HEK293 (cell line): ENCODE data around the gene ZNF335.

ENCODE experiments used
- CTCF ChIA-PET: fragments of 350-600 bp; formaldehyde crosslinking; extraction: SDS; loops from one replicate; lab custom pipeline; 2021; ENCODE audit warnings: antibody characterized with exemption; lab: Yijun Ruan, JAX
- POLR2A ChIA-PET: fragments of 300-600 bp; formaldehyde crosslinking; extraction: SDS; loops from one replicate; lab custom pipeline; 2020; ENCODE audit warnings: antibody characterized with exemption, inconsistent platforms; lab: Yijun Ruan, JAX
- H3K27ac ChIP-seq: fragments of 200-500 bp; sonication (Bioruptor generic); 2 replicates; pipeline ENCODE4 v1.5.1; 2014; ENCODE audit warnings: low read depth, low read length, control low read depth, inconsistent platforms; ENCODE audit errors: extremely low read depth
- H3K36me3 ChIP-seq, 2 experiments: fragments of 200-500 bp in 1 of 2; sonication (Bioruptor generic) in 1 of 2; 1 replicate in 1 of 2; 2 replicates in 1 of 2; pipeline ENCODE4 v1.5.1; 2014 to 2017; ENCODE audit warnings: inconsistent platforms in 2 of 2, low read length in 2 of 2; ENCODE audit not compliant: control insufficient read depth in 2 of 2, insufficient read depth in 1 of 2
- H3K4me1 ChIP-seq: fragments of 200-500 bp; sonication (Bioruptor generic); 2 replicates; pipeline ENCODE4 v1.5.1; 2014; ENCODE audit warnings: mild to moderate bottlenecking, low read length, inconsistent platforms; ENCODE audit not compliant: control insufficient read depth, insufficient read depth
- H3K4me3 ChIP-seq: 2 replicates; pipeline ENCODE4 v1.5.1; 2011; ENCODE audit warnings: low read depth, mild to moderate bottlenecking, control low read depth, low read length, moderate library complexity
- H3K9me3 ChIP-seq: fragments of 200-500 bp; sonication (Bioruptor generic); 2 replicates; pipeline ENCODE4 v1.5.1; 2014; ENCODE audit warnings: low read depth, low read length, inconsistent platforms; ENCODE audit not compliant: control insufficient read depth, insufficient read depth
- CTCF ChIP-seq: fragments of 450-650 bp; formaldehyde crosslinking; IDR thresholded peaks from 2 replicates; pipeline ENCODE4 v1.5.1; 2016; ENCODE audit warnings: missing biosample characterization, missing genetic modification characterization
- HIC1 ChIP-seq: fragments of 450-650 bp; formaldehyde crosslinking; IDR thresholded peaks from 2 replicates; pipeline ENCODE4 v1.5.1; 2016; ENCODE audit warnings: missing biosample characterization, missing genetic modification characterization
- HOXC10 ChIP-seq: sonication (generic); formaldehyde crosslinking; IDR thresholded peaks from 2 replicates; pipeline ENCODE4 v1.8.1; 2023; ENCODE audit warnings: mild to moderate bottlenecking, missing genetic modification reagents
- HOXD13 ChIP-seq: sonication (generic); formaldehyde crosslinking; IDR thresholded peaks from 2 replicates; pipeline ENCODE4 v1.8.0; 2022; ENCODE audit warnings: missing genetic modification reagents, borderline replicate concordance
- PRDM1 ChIP-seq: fragments of 450-650 bp; formaldehyde crosslinking; IDR thresholded peaks from 2 replicates; pipeline ENCODE4; 2016; ENCODE audit warnings: missing biosample characterization, missing genetic modification characterization
- RBAK ChIP-seq: fragments of 450-650 bp; formaldehyde crosslinking; IDR thresholded peaks from 2 replicates; pipeline ENCODE4 v1.5.1; 2016; ENCODE audit warnings: missing biosample characterization, missing genetic modification characterization
- ZBTB1 ChIP-seq: fragments of 450-650 bp; formaldehyde crosslinking; IDR thresholded peaks from 2 replicates; pipeline ENCODE4 v1.5.1; 2016; ENCODE audit warnings: missing biosample characterization, missing genetic modification characterization
- ZBTB20 ChIP-seq: fragments of 450-650 bp; formaldehyde crosslinking; IDR thresholded peaks from 2 replicates; pipeline ENCODE4 v1.5.1; 2016; ENCODE audit warnings: missing biosample characterization, missing genetic modification characterization
- ZBTB21 ChIP-seq: fragments of 450-650 bp; formaldehyde crosslinking; IDR thresholded peaks from 2 replicates; pipeline ENCODE4 v1.5.1; 2017; ENCODE audit warnings: missing biosample characterization, missing genetic modification characterization
- ZBTB8A ChIP-seq: fragments of 450-650 bp; formaldehyde crosslinking; IDR thresholded peaks from 2 replicates; pipeline ENCODE4 v1.5.1; 2016; ENCODE audit warnings: missing biosample characterization, missing genetic modification characterization
- ZFHX2 ChIP-seq: fragments of 450-650 bp; formaldehyde crosslinking; conservative IDR thresholded peaks from 2 replicates; pipeline ENCODE4 v1.5.1; 2016; ENCODE audit warnings: missing biosample characterization, missing genetic modification characterization
- ZFP3 ChIP-seq: fragments of 450-650 bp; formaldehyde crosslinking; IDR thresholded peaks from 2 replicates; pipeline ENCODE4 v1.5.1; 2016; ENCODE audit warnings: low read depth, missing biosample characterization, missing genetic modification characterization
- ZIC2 ChIP-seq: fragments of 450-650 bp; formaldehyde crosslinking; IDR thresholded peaks from 2 replicates; pipeline ENCODE4 v1.5.1; 2016; ENCODE audit warnings: missing biosample characterization, missing genetic modification characterization
- ZNF112 ChIP-seq: fragments of 450-650 bp; formaldehyde crosslinking; IDR thresholded peaks from 2 replicates; pipeline ENCODE4 v1.5.0; 2017; ENCODE audit warnings: missing biosample characterization, missing genetic modification characterization
- ZNF114 ChIP-seq: fragments of 450-650 bp; formaldehyde crosslinking; IDR thresholded peaks from 2 replicates; pipeline ENCODE4 v1.5.0; 2017; ENCODE audit warnings: missing biosample characterization, missing genetic modification characterization
- ZNF148 ChIP-seq: fragments of 450-650 bp; formaldehyde crosslinking; IDR thresholded peaks from 2 replicates; pipeline ENCODE4 v1.5.0; 2017; ENCODE audit warnings: missing biosample characterization, missing genetic modification characterization, borderline replicate concordance
- ZNF184 ChIP-seq: fragments of 450-650 bp; IDR thresholded peaks from 2 replicates; pipeline ENCODE4 v1.5.1; 2018; ENCODE audit warnings: missing biosample characterization, mild to moderate bottlenecking, missing genetic modification characterization
- ZNF394 ChIP-seq: fragments of 450-650 bp; formaldehyde crosslinking; IDR thresholded peaks from 2 replicates; pipeline ENCODE4 v1.5.1; 2016; ENCODE audit warnings: missing biosample characterization, missing genetic modification characterization, mild to moderate bottlenecking, moderate library complexity, borderline replicate concordance
- ZNF416 ChIP-seq: fragments of 450-650 bp; formaldehyde crosslinking; IDR thresholded peaks from 2 replicates; pipeline ENCODE4 v1.5.1; 2016; ENCODE audit warnings: missing biosample characterization, missing genetic modification characterization
- ZNF449 ChIP-seq: fragments of 450-650 bp; formaldehyde crosslinking; IDR thresholded peaks from 2 replicates; pipeline ENCODE4 v1.5.1; 2017; ENCODE audit warnings: missing biosample characterization, mild to moderate bottlenecking, missing genetic modification characterization, moderate library complexity
- ZNF558 ChIP-seq: fragments of 450-650 bp; formaldehyde crosslinking; IDR thresholded peaks from 2 replicates; pipeline ENCODE4 v1.5.1; 2016; ENCODE audit warnings: missing biosample characterization, missing genetic modification characterization
- ZNF596 ChIP-seq: fragments of 450-650 bp; IDR thresholded peaks from 2 replicates; pipeline ENCODE4 v1.5.0; 2018; ENCODE audit warnings: missing biosample characterization, mild to moderate bottlenecking, missing genetic modification characterization, moderate library complexity
- ZNF654 ChIP-seq: fragments of 450-650 bp; formaldehyde crosslinking; IDR thresholded peaks from 2 replicates; pipeline ENCODE4 v1.5.1; 2016; ENCODE audit warnings: low read depth, missing biosample characterization, missing genetic modification characterization
- ZNF843 ChIP-seq: fragments of 450-650 bp; formaldehyde crosslinking; IDR thresholded peaks from 2 replicates; pipeline ENCODE4 v1.5.1; 2016; ENCODE audit warnings: missing biosample characterization, missing genetic modification characterization
- ZSCAN4 ChIP-seq: fragments of 450-650 bp; formaldehyde crosslinking; IDR thresholded peaks from 2 replicates; pipeline ENCODE4 v1.5.1; 2017; ENCODE audit warnings: missing biosample characterization, missing genetic modification characterization

Gene ZNF335

GRCh38 chr20:46006964-46007363, 35.0 kb upstream of the ZNF335 start (continued):
- TF ChIP-seq ZNF596 (tag by site-specific recombination) (no peak), HOXC10 (no peak), ZNF558 (tag by site-specific recombination) (no peak)

- H3K27ac ChIP-seq, result no peak overlapping the region
- no peaks in the 10 kb centered on the region for H3K36me3 ChIP-seq
- no peaks in the 10 kb centered on the region for H3K4me1 ChIP-seq
- no peak overlapping the region for H3K4me3 ChIP-seq
- CTCF ChIA-PET, result interaction anchor here (0.7 to 2.1 kb wide), 2 partner anchors 19 to 99 kb away, joined by 3 to 12 read pairs; no protein-coding TSS in a partner anchor
- no peak for TF ChIP-seq ZSCAN4 (tag by site-specific recombination)
- TF ChIP-seq ZNF394 (tag by site-specific recombination), result no peak
- TF ChIP-seq ZNF114 (tag by site-specific recombination), result no peak
- TF ChIP-seq ZNF843 (tag by site-specific recombination), result no peak
- TF ChIP-seq ZBTB20 (tag by site-specific recombination), result no peak
- TF ChIP-seq ZNF416 (tag by site-specific recombination), result no peak
- no peak for TF ChIP-seq ZNF112 (tag by site-specific recombination)
- TF ChIP-seq ZBTB21 (tag by site-specific recombination), result no peak
- TF ChIP-seq ZBTB1 (tag by site-specific recombination), result no peak
- no peak for TF ChIP-seq ZNF184 (tag by site-specific recombination)
- no peak for TF ChIP-seq RBAK
- TF ChIP-seq ZIC2, result no peak
- TF ChIP-seq CTCF (tag by site-specific recombination), result no peak
- TF ChIP-seq PRDM1 (tag by site-specific recombination), result no peak
- no peak for TF ChIP-seq HOXD13 (CRISPR knock-in tag)
- H3K9me3 ChIP-seq, result no peaks in the 10 kb centered on the region
- POLR2A ChIA-PET, result no interaction called here
Observed at GRCh38 chr20:46006022-46006705, 34.2 kb upstream of the ZNF335 start.

GRCh38 chr20:46004889-46005473, 33.0 kb upstream of the ZNF335 start:
- no peak overlapping the region for H3K4me3 ChIP-seq
- H3K27ac ChIP-seq, result no peak overlapping the region
- no peaks in the 10 kb centered on the region for H3K4me1 ChIP-seq
- no peaks in the 10 kb centered on the region for H3K9me3 ChIP-seq
- CTCF ChIA-PET, result interaction anchor here (1.2 to 2.9 kb wide), 4 partner anchors 9 to 129 kb away, joined by 3 to 27 read pairs (median 5); no protein-coding TSS in a partner anchor
- POLR2A ChIA-PET, result no interaction called here
- no peaks in the 10 kb centered on the region for H3K36me3 ChIP-seq
- TF ChIP-seq ZFHX2 (tag by site-specific recombination), result no peak
- TF ChIP-seq ZBTB8A, result no peak
- TF ChIP-seq ZNF449, result no peak
- no peak for TF ChIP-seq ZNF148 (tag by site-specific recombination)
- TF ChIP-seq HIC1 (tag by site-specific recombination), result no peak
- TF ChIP-seq ZNF654, result no peak
- TF ChIP-seq ZFP3, result no peak
